GM12872 (cell line): Measurements from ENCODE around the gene TMUB1.

Source experiments
- TF ChIP-seq, protein P1 (sequence below): IDR thresholded peaks from 3 replicates; pipeline ENCODE4 v1.5.1; 2011; ENCODE audit warnings: low read depth, mild to moderate bottlenecking, low read length, moderate library complexity; ENCODE audit not compliant: insufficient read depth

TMUB1 gene

DNA sequence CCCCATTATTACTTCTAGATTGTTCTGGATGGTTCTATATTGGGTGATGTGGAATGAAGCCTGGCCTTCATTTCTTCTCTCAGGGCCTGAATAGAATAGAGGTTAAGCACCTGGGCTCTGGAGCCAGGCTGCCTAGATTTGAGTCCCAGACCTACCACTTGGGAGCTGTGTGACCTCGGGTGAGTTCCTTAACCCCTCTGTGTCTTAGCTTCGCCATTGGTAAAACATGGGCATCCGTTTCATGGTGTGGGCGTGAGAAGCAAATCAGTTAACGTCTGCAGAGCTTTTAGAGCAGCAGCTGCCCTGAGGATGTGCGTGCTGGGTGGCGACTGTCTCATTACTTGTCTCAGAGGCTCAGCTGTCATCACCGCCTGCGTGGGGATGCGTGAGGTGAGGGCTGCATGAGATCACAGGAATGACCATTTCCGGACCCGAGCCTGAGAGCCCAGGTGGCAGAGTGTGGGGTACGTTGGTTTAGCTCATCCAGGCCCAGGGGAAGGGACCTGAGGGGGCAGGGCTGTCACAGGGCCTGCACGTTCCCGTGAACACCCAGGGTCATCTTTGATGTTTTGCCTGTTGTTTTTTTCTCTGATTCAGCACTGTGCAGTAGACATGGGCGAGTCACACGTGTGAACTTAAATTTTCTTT is 12.7 kb upstream of the TMUB1 start:
- TF ChIP-seq, protein P1, sequence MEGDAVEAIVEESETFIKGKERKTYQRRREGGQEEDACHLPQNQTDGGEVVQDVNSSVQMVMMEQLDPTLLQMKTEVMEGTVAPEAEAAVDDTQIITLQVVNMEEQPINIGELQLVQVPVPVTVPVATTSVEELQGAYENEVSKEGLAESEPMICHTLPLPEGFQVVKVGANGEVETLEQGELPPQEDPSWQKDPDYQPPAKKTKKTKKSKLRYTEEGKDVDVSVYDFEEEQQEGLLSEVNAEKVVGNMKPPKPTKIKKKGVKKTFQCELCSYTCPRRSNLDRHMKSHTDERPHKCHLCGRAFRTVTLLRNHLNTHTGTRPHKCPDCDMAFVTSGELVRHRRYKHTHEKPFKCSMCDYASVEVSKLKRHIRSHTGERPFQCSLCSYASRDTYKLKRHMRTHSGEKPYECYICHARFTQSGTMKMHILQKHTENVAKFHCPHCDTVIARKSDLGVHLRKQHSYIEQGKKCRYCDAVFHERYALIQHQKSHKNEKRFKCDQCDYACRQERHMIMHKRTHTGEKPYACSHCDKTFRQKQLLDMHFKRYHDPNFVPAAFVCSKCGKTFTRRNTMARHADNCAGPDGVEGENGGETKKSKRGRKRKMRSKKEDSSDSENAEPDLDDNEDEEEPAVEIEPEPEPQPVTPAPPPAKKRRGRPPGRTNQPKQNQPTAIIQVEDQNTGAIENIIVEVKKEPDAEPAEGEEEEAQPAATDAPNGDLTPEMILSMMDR, result no peak

DNA sequence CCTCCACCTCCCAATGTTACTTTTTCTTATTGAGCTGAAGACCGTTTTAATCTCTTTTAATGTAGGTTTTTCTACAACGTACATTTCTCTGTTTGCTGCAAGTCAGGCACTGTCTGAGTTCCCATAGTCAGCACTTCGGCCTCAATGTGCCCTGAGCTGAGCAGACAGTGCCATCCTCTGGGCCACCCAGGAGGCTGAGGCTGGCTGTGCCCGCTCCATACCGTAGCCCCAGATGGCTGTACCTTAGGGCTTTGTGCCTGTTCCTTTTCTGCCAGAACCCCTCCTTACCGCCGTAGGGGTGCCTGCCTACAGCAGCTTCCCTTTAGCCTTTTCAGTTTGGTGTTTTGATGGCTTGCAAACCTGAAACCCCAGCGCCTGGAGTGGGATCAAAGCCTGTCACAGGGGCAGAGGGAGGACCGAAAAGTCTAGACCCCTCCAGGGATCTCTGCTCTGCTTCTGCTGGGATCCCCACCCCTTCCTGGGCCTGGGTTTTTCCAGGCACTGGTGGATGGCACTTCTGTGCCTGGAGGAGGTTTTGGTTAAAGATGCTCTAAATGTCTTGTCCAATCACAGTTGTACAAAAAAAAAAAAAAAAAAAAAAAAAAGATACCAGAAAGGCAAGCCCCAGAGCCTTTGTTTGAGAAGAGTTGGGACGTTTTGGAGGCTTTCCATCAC is 12.0 kb upstream of the TMUB1 start:
- TF ChIP-seq, protein P1, result no peak

DNA sequence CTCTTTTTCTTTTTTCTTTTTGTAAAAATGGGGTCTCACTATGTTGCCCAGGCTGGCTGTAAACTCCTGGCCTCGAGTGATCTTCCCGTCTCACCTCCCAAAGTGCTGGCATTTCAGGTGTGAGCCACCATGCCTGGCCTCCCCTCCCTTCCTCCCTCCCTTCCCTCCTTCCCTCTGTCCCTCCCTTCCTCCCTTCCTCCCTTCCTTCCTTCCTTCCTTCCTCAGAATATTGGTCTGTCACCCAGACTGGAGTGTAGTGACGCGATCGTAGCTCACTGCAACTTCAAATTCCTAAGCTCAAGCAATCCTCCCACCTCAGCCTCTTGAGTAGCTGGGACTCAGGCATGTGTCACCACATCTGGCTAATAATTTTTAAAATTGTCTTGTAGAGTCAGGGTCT is 11.4 kb upstream of the TMUB1 start:
- TF ChIP-seq, protein P1, result no peak

DNA sequence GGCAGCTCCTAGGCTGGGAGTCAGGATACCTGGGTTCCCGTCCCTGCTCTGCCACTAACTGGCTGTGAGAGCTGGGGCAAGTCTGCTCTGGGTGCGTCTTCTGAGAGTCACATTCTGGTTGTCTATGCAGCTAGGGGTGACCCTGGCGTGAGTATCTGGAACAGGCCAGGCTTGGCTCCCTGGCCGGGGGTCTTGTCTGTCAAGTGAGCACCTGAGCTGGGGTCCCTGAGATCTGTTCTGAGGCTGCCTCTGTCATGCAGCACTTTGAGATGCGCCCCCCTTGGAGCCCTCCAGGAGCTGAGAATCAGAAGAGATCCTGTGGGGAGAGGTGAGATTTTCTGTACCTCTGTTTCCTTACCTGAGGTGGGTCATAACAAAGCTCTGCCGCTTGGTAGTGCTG is 10.5 kb upstream of the TMUB1 start:
- TF ChIP-seq, protein P1, result no peak

DNA sequence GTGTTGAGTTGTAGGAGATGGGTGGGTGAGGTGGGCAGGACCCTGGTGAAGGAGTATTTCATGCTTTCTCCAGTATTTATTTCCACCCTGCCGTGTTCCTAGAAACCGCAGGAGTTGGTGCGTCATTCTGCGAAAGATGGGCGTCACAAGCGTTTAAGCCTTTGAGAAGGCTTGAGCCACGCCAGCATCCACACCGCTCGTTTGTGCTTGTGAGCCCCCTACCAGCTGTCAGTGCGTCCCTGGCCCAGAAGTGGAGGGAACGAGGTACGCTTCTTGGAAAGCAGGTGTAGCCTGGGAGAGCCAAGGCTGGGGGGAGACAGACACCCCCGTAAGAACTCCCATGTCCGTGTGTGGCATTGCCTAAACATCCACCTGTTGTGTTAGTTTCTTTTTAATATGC is 8.7 kb upstream of the TMUB1 start:
- TF ChIP-seq, protein P1, result no peak

DNA sequence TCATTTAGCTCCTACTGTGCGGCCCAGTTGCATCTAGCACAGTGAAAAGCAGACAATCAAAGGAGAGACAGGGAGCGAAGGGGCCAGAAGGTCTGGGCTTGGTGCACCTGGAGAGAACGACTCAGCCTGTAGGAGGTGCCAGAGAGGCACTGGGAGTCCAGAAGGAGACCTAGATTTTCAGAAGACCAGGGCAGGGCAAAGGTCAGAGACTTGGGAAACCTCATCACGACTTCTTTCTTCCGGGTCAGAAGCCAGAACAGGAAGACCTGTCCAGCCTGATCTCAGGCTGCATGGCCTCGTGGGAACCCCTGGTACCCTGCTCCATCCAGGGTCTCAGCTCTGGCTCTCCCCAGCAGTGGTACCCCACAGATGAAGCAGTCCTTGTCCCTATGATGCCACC is 8.1 kb upstream of the TMUB1 start:
- TF ChIP-seq, protein P1, result peak; percentile 83

DNA sequence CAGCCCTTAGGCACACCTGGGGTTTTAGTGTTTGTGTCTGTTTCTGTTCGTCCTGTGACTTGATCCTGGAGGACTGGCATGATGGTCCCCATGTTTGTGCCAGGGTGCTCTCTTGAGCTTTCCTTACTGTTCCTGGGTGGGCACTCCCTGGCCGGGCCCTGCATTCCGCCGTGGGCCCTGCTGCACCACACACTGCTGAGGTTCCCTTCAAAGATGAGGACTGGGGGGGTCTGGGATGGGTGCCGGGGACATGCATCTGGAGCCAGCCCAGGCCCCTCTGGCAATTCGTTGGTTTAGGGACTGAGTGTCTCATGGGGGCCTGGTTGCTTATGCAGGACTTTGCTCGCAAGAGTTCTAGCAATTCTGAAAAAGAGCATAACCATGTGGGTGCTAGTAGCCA is 7.7 kb upstream of the TMUB1 start:
- TF ChIP-seq, protein P1, result no peak
